Renal cortex interstitium (tissue), 11 donors: ENCODE results near the gene IFNL2. TPM values are rescaled to one million over a fixed set of nuclear protein-coding genes. Genes with fewer than 3 reads are reported as not detected.
A peak's percentile ranks its signal among the peaks of the same experiment; 100 is the strongest.

Source experiments
- DNase-seq, 11 donors: peaks; one replicate each; pipeline ENCODE4 v3.0.0-alpha.2; 2013; ENCODE audit warnings: low read depth in 9 of 11, low spot score in 4 of 11; ENCODE audit errors: extremely low read depth in 1 of 11
- polyA plus RNA-seq, 3 donors: library from polyadenylated mRNA; unstranded; fragments of 120-200 nt; gene quantifications; one replicate each; pipeline ENCODE4 v1.2.1, GENCODE V29; 2013; ENCODE audit not compliant: insufficient read length in 3 of 3

The IFNL2 gene
- polyA plus RNA-seq, 3 donors, result not detected

DNA sequence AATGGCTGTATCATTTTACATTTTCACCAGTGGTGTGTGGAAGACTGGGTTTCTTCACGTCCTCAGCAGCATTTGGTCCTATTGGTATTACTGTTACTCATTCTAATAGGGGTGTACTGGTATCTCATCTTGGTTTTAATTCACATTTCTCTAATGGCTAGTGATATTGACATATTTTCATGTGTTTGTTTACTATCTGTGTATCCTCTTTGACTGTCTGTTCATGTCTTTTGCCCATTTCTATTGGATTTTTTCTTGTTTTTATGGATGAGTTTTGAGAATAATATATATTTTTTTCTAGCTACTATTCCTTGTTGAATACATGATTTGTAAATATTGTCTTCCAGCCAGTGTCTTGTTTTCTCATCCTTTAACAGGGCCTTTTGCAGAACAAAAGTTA, 13.8 kb downstream of the IFNL2 start:
- no peak for DNase-seq

DNA sequence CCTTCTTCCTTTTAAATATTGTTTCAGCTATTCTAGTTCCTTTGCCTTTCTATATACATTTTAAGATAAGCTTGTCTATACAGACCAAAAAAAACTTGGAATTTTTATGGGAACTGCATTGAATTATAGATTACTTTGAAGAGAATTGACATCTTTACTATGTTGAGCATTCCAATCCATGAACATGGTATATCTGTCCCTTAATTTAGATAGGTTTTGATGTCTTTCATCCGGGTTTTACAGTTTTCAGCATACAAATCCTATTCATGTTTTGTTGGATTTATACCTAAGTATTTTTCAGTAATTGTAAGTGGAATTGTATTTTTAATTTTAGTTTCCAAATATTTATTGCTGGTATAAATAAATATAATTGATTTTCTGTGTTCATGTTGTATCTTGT, 15.8 kb downstream of the IFNL2 start:
- no peak for DNase-seq

GRCh38 chr19:39293394-39293793, 25.2 kb downstream of the IFNL2 start:
- no peak for DNase-seq

GRCh38 chr19:39296055-39296645, 28.0 kb downstream of the IFNL2 start, which contains the start of gene IFNL1:
IFNL1 (plus strand) TSS chr19:39296407; CDS start chr19:39296422, 15 bp downstream.
- no peak for DNase-seq

- DNase-seq, result no peak
These were observed 28.7 kb downstream of the IFNL2 start for GRCh38 chr19:39296906-39297305.

GRCh38 chr19:39297931-39298634, 29.9 kb downstream of the IFNL2 start:
- no peak for DNase-seq

DNA sequence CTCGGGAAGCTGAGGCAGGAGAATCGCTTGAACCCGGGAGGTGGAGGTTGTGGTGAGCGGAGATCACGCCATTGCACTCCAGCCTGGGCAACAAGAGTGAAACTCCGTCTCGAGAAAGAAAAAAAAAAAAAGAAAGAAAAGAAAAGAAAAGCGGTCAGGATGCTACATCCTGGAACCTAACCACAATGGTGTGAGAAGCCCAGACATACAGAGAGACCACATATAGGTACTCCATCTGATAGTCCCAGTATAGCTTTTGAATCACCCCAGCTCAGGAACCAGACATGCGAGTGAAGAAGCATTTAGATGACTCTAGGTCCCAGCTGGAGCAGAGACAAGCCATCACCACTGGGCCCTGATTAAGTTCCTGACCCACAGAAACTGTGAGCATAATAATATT, 31.2 kb downstream of the IFNL2 start:
- DNase-seq, result no peak

DNA sequence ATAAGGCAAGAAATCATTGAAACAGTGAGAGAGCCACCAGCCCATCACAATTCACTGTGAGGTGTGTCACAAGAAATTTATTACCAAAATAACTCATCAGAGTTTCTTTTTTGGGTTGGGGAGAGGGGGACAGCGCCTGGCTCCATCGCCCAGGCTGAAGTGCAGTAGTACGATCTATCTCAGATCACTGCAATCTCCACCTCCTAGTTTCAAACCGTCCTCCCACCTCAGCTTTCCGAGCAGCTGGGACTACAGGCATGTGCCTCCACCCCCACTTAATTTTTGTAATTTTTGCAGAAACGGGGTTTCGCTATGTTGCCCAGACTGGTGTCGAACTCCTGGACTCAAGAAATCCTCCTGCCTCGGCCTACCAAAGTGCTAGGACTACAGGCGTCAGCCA, 31.6 kb downstream of the IFNL2 start:
- no peak for DNase-seq

- no peak for DNase-seq
These were observed 32.8 kb downstream of the IFNL2 start for GRCh38 chr19:39301021-39301420.

DNA sequence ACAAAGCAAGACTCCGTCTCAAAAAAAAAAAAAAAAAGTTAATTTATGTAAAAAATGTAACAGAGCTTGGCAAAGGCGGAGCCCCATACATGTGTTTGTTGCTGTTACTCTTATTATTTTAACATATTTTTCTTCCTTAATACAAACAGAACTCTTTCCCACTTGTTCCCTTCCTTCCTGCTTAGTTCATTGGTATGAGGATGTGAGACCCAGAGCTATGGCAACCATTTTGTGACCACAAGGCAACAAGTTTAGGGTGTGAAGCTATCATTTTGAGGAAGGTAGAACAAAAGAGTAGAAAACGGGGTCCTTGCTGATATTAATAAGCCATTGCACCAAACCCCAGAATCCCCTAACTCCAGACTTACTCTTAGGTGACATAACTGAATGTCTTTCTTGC, 33.4 kb downstream of the IFNL2 start:
- DNase-seq, result no peak

DNA sequence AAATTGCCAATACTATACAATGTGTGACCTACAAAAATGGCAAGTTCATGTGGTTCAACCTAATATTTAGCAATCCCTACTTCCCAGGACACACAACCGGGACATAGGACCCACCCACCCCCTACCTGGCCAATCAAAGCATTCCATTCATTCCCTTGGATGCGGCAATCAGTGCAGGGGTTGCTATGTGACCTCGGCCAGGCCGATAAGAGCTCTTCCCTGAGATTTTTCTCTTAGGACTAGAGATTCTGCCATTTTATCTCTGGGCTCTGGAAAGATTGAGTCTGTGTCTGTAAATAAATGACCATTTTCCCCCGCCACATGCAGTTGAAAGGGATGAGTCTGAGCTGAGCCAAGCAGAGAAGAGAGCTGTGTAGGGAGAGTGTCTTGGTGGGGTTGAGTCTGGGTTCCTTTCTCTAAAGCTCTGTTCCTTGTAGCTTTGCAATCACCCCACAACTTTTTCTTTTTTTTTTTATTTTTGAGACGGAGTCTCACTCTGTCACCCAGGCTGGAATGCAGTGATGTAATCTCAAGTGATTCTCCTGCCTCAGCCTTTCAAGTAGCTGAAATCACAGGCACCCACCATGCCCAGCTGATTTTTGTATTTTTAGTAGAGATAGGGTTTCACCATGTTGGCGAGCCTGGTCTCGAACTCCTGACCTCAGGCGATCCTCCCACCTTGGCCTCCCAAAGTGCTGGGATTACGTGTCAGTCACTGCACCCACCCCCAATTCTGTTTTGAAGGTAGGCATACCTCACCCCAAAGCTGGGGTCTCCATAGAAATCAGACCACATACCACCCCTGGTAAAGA, 35.4 kb downstream of the IFNL2 start:
- DNase-seq, result no peak

GRCh38 chr19:39304185-39304513, 36.0 kb downstream of the IFNL2 start:
- no peak for DNase-seq

DNA sequence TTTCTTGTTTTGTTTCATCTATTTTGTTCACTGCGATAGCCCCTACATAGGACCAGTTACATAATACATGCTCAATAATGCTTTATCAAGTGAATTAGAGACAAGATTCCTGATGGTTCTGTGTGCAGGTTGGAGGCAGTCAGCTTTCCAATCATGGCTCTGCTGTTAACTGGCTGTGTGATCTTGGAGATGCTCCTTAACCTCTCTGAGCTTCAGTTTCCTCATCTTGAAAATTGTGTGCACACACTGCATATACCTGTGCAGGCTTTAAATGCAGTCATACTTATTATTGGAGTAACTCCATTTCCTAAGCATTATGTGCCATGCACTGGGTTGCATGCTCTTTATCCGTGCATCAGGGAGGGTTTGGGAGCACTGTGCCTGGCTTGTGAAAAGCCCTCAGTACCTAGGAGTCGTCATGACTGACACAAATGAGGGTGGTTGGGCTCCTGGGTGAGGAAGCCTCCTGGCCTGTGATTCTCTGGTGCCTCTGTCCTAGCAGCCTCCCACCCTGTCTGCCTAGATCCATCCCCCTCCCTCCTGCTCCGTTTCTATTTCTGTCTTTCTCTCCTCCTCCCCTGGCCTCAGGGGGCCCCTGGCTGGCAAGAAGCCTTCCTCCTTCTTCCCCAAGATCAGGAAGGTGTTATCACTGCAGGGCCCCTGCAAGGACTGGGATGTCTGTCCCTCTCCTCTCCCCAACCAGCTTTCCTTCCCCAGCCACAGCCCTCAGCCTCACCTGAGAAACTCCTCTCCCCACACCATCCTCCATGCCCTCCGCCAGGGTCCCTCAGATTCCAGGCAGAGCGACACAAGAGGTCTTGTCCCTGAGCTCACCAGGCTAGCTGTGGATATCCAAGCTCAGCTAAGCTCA, 36.7 kb downstream of the IFNL2 start:
- no peak for DNase-seq

DNA sequence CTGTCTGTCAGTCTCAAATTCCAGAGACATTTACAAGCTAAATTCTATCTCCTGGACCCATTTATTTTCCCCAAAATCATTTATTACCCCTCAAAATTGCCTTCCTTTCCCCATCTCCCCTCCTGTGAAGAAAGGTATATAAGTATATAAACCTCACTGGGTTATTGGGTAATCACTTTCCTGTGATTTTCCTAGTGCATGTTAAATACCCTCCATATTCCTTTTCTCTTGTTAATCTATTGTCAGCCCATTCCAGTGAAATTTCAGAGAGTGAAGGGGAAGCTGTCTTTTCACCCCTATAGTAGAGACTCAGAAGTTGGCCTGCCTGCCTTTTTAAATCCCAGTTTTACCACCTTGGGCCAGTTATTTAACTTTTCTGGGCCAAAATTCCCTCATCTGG, 37.9 kb downstream of the IFNL2 start:
- DNase-seq, result no peak

GRCh38 chr19:39307046-39307821, 39.0 kb downstream of the IFNL2 start:
- DNase-seq, result peak in 1 of 11 donors; percentile 36

- no peak for DNase-seq
These were observed 39.8 kb downstream of the IFNL2 start for GRCh38 chr19:39307822-39308530.

- DNase-seq, result no peak
These were observed 40.5 kb downstream of the IFNL2 start for GRCh38 chr19:39308531-39309304.
